GM06990 (cell line): ENCODE data around the gene ZBTB7C.

Experiments
- DNase-seq: peaks from one replicate; pipeline ENCODE4 v3.0.0-alpha.2; 2011; ENCODE audit not compliant: insufficient read length; ENCODE audit errors: extremely low read depth
- H3K27me3 ChIP-seq: replicated peaks from 2 replicates; pipeline ENCODE4 v1.6.0; 2011; ENCODE audit warnings: low read length; ENCODE audit not compliant: control insufficient read depth, insufficient read depth
- H3K36me3 ChIP-seq: 2 replicates; pipeline ENCODE4 v1.5.1; 2011; ENCODE audit warnings: low read length; ENCODE audit not compliant: control insufficient read depth, insufficient read depth
- H3K4me3 ChIP-seq: replicated peaks from 2 replicates; pipeline ENCODE4 v1.5.1; 2011; ENCODE audit warnings: low read depth, mild to moderate bottlenecking, control low read depth, low read length
- TF ChIP-seq, protein P1 (sequence below): IDR thresholded peaks from 2 replicates; pipeline ENCODE4 v1.5.1; 2011; ENCODE audit warnings: low read length, control low read depth, mild to moderate bottlenecking, inconsistent platforms; ENCODE audit not compliant: insufficient read depth, poor library complexity, severe bottlenecking

ZBTB7C gene

GRCh38 chr18:48217258-48218250, 191.6 kb downstream of the ZBTB7C start:
- DNase-seq: no peak
- H3K36me3 ChIP-seq: no peaks in the 10 kb centered on the region
- TF ChIP-seq, protein P1, sequence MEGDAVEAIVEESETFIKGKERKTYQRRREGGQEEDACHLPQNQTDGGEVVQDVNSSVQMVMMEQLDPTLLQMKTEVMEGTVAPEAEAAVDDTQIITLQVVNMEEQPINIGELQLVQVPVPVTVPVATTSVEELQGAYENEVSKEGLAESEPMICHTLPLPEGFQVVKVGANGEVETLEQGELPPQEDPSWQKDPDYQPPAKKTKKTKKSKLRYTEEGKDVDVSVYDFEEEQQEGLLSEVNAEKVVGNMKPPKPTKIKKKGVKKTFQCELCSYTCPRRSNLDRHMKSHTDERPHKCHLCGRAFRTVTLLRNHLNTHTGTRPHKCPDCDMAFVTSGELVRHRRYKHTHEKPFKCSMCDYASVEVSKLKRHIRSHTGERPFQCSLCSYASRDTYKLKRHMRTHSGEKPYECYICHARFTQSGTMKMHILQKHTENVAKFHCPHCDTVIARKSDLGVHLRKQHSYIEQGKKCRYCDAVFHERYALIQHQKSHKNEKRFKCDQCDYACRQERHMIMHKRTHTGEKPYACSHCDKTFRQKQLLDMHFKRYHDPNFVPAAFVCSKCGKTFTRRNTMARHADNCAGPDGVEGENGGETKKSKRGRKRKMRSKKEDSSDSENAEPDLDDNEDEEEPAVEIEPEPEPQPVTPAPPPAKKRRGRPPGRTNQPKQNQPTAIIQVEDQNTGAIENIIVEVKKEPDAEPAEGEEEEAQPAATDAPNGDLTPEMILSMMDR: no peak
- no peak overlapping the region for H3K4me3 ChIP-seq
- H3K27me3 ChIP-seq: no peaks in the 10 kb centered on the region; the same call in 1 of the 2 replicates

- TF ChIP-seq, protein P1: no peak
- Histone ChIP-seq H3K27me3 (no peaks in the 10 kb centered on the region; the same call in 1 of the 2 replicates), H3K36me3 (no peaks in the 10 kb centered on the region), H3K4me3 (no peak overlapping the region)
- no peak for DNase-seq
These were observed 192.4 kb downstream of the ZBTB7C start for GRCh38 chr18:48216639-48217257.

DNA sequence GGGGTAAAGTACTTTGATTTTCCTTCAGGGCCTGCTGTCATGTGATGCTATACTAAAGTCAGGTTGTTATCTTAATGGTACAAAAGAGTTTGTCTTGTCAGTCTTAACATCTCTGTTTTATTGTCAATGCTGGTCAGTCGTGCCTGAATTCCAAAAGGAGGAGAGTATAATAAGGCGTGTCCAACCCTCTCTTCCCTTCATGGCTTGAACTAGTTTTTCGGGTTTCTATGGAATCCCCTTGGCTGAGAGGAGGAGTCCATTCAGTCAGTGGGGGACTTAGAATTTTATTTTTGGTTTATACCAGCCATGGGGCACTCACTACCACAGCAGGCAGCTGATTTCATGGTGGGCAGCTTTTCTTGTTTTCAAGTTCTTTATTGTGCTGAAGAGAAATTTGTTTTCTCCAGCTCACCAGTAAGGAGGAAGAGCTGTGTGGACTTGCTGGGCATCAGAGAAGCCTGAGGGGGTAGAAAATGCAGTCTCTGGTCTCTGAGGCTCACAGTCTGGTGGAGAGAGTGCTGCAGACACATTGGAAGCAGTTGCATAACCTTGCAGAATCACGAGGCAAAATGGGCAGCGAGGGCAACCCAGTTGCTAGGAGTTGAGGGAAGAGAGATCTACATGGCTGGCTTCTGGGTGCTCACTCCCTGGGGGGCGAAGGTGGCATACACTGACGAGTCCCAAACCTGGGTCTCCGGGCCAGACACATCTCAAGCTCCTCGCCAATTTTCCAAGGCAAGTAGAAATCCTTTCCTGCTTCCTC, 193.1 kb downstream of the ZBTB7C start:
- no peak for DNase-seq
- H3K36me3 ChIP-seq: no peaks in the 10 kb centered on the region
- TF ChIP-seq, protein P1: no peak
- no peaks in the 10 kb centered on the region; the same call in 1 of the 2 replicates for H3K27me3 ChIP-seq
- no peak overlapping the region for H3K4me3 ChIP-seq

GRCh38 chr18:48213791-48214190, 195.4 kb downstream of the ZBTB7C start:
- TF ChIP-seq, protein P1: no peak
- no peak overlapping the region for H3K4me3 ChIP-seq
- H3K27me3 ChIP-seq: no peaks in the 10 kb centered on the region; the same call in 1 of the 2 replicates
- H3K36me3 ChIP-seq: no peaks in the 10 kb centered on the region
- no peak for DNase-seq

DNA sequence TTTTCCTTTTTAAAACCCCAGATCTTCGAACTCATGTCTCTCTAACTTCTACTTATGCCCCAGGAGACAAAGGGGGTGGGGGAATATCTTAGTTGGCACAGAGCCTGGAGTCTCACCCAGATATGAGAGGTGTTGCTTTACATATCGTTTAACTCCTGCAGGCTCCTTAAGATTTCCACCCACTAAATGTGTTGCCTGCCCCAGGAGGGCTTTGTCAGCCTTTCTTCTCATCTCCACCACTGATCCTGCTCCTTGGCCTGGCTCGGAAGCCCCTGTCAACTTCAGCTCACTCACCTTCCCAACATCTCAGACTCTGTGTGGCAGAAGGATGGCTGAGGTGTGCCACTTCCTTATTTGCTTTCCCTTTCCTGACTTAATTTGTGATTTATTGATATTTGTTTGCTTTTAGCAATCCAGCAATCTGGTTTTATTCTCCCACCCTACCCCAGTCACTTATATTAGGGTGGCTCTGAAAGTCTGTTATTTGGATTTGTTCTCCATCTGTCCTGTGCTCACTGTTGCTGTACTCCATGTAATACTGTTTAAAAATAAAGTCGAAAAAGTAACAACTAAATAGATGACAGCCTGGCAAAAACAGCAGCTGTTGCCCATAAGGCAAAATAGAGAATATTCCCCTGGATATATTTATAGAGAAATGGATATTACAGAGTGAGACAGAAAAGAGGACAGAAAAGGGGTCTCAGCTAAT, 200.6 kb downstream of the ZBTB7C start:
- Histone ChIP-seq H3K36me3 (no peaks in the 10 kb centered on the region), H3K27me3 (no peaks in the 10 kb centered on the region), H3K4me3 (no peak overlapping the region)
- no peak for DNase-seq
- TF ChIP-seq, protein P1: no peak
